ENCODE data around the gene CDKAL1. TPM values are rescaled to one million over a fixed set of nuclear protein-coding genes. Genes with fewer than 3 reads are reported as not detected.
A peak's percentile ranks its signal among the peaks of the same experiment; 100 is the strongest.

The CDKAL1 gene
- total RNA-seq, 1 donor = 26.8 TPM

- no peak for DNase-seq (ENCODE audit: low read depth)
- no peak for TF ChIP-seq CTCF (IDR thresholded peaks at IDR 0.05; ENCODE audit: insufficient read depth, low read depth, low read length)
- H3K4me3 ChIP-seq (ENCODE audit: low read depth, low read length) = no peak overlapping the region
These were observed 570.0 kb downstream of the CDKAL1 start for GRCh38 chr6:21104288-21104687.

- DNase-seq (ENCODE audit: low read depth) = no peak
- no peak for TF ChIP-seq CTCF (IDR thresholded peaks at IDR 0.05; ENCODE audit: insufficient read depth, low read depth, low read length)
- H3K4me3 ChIP-seq (ENCODE audit: low read depth, low read length) = no peak overlapping the region
These were observed 573.5 kb downstream of the CDKAL1 start for GRCh38 chr6:21107796-21108195.

- no peak overlapping the region for H3K4me3 ChIP-seq (ENCODE audit: low read depth, low read length)
- DNase-seq (ENCODE audit: low read depth) = peak; percentile 70
- no peak for TF ChIP-seq CTCF (IDR thresholded peaks at IDR 0.05; ENCODE audit: insufficient read depth, low read depth, low read length)
These were observed 575.3 kb downstream of the CDKAL1 start for GRCh38 chr6:21109391-21110178.

DNA sequence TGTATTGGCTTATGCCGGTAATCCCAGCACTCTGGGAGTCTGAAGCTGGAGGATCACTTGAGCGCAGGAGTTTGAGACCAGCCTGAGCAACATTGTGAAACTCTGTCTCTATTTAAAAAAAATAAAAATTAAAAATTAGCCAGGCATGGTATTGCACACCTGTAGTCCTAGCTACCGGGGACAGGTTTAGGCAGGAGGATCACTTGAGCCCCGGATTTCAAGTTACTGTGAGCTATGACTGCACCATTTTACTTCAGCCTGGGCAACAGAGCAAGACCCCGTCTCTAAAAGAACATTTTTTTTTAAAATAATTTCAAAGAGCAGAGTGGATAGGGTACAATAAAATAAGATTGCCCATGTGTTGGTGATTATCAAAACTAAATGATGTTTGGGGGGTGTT, 576.4 kb downstream of the CDKAL1 start:
- DNase-seq (ENCODE audit: low read depth) = no peak
- TF ChIP-seq CTCF (IDR thresholded peaks at IDR 0.05; ENCODE audit: insufficient read depth, low read depth, low read length) = no peak
- no peak overlapping the region for H3K4me3 ChIP-seq (ENCODE audit: low read depth, low read length)

- no peak overlapping the region for H3K4me3 ChIP-seq (ENCODE audit: low read depth, low read length)
- TF ChIP-seq CTCF (IDR thresholded peaks at IDR 0.05; ENCODE audit: insufficient read depth, low read depth, low read length) = no peak
- no peak for DNase-seq (ENCODE audit: low read depth)
These were observed 577.0 kb downstream of the CDKAL1 start for GRCh38 chr6:21111093-21111725.

DNA sequence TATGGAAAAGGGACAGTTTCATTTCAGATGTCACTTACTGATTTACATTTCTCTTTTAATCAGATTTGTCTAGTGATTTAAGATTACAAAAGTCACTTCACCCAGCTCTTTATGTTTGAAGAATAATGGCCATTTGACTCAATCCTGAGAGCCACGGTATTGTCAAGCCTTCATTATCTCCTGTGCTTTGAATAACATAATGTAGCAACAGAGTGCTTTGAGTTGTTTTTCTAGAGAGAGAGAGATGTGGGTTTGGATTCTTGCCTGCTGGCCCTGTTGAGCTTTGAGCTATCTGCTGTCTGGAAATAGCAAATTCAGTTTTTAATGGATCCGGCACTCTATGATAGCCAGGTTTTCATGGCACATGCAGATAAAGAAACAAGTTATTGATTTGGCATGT, 580.9 kb downstream of the CDKAL1 start:
- no peak overlapping the region for H3K4me3 ChIP-seq (ENCODE audit: low read depth, low read length)
- no peak for TF ChIP-seq CTCF (IDR thresholded peaks at IDR 0.05; ENCODE audit: insufficient read depth, low read depth, low read length)
- DNase-seq (ENCODE audit: low read depth) = no peak

All from fibroblast of villous mesenchyme (primary cell).